Measurements from ENCODE around the gene ANKRD13B. TPM values are rescaled to one million over a fixed set of nuclear protein-coding genes. Genes with fewer than 3 reads are reported as not detected.

Gene ANKRD13B
- total RNA-seq, 1 donor from 2014 or later = 13.8 TPM

GRCh38 chr17:29571486-29571882 is 21.4 kb upstream of the ANKRD13B start:
- TF ChIP-seq, protein P1, sequence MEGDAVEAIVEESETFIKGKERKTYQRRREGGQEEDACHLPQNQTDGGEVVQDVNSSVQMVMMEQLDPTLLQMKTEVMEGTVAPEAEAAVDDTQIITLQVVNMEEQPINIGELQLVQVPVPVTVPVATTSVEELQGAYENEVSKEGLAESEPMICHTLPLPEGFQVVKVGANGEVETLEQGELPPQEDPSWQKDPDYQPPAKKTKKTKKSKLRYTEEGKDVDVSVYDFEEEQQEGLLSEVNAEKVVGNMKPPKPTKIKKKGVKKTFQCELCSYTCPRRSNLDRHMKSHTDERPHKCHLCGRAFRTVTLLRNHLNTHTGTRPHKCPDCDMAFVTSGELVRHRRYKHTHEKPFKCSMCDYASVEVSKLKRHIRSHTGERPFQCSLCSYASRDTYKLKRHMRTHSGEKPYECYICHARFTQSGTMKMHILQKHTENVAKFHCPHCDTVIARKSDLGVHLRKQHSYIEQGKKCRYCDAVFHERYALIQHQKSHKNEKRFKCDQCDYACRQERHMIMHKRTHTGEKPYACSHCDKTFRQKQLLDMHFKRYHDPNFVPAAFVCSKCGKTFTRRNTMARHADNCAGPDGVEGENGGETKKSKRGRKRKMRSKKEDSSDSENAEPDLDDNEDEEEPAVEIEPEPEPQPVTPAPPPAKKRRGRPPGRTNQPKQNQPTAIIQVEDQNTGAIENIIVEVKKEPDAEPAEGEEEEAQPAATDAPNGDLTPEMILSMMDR (IDR thresholded peaks at IDR 0.05; ENCODE audit: insufficient read depth, low read length, poor library complexity, severe bottlenecking) = no peak
- DNase-seq (ENCODE audit: low read depth) = no peak
- peaks cover 7% of the 10 kb centered on the region for H3K36me3 ChIP-seq (ENCODE audit: control insufficient read depth, insufficient read depth, low read length)
- H3K4me3 ChIP-seq (ENCODE audit: low read depth, low read length) = no peak overlapping the region
- no peaks in the 10 kb centered on the region for H3K27me3 ChIP-seq (ENCODE audit: control insufficient read depth, insufficient read depth, low read length)

GRCh38 chr17:29571883-29572681 is 20.9 kb upstream of the ANKRD13B start:
- peaks cover 9% of the 10 kb centered on the region for H3K36me3 ChIP-seq (ENCODE audit: control insufficient read depth, insufficient read depth, low read length)

GRCh38 chr17:29572691-29573557 is 20.0 kb upstream of the ANKRD13B start:
- Histone ChIP-seq H3K4me3 (ENCODE audit: low read depth, low read length) (no peak overlapping the region), H3K36me3 (ENCODE audit: control insufficient read depth, insufficient read depth, low read length) (peaks cover 9% of the 10 kb centered on the region), H3K27me3 (ENCODE audit: control insufficient read depth, insufficient read depth, low read length) (no peaks in the 10 kb centered on the region)
- no peak for DNase-seq (ENCODE audit: low read depth)
- TF ChIP-seq, protein P1 (IDR thresholded peaks at IDR 0.05; ENCODE audit: insufficient read depth, low read length, poor library complexity, severe bottlenecking) = peak; percentile 58

More at GRCh38 chr17:29571883-29572681, 20.9 kb upstream of the ANKRD13B start:
- no peak for DNase-seq (ENCODE audit: low read depth)
- TF ChIP-seq, protein P1 (IDR thresholded peaks at IDR 0.05; ENCODE audit: insufficient read depth, low read length, poor library complexity, severe bottlenecking) = no peak
- Histone ChIP-seq H3K27me3 (ENCODE audit: control insufficient read depth, insufficient read depth, low read length) (no peaks in the 10 kb centered on the region), H3K4me3 (ENCODE audit: low read depth, low read length) (no peak overlapping the region)

GRCh38 chr17:29573558-29573869 is 19.4 kb upstream of the ANKRD13B start:
- Histone ChIP-seq H3K27me3 (ENCODE audit: control insufficient read depth, insufficient read depth, low read length) (no peaks in the 10 kb centered on the region), H3K36me3 (ENCODE audit: control insufficient read depth, insufficient read depth, low read length) (peaks cover 9% of the 10 kb centered on the region), H3K4me3 (ENCODE audit: low read depth, low read length) (no peak overlapping the region)
- no peak for DNase-seq (ENCODE audit: low read depth)
- TF ChIP-seq, protein P1 (IDR thresholded peaks at IDR 0.05; ENCODE audit: insufficient read depth, low read length, poor library complexity, severe bottlenecking) = no peak

DNA sequence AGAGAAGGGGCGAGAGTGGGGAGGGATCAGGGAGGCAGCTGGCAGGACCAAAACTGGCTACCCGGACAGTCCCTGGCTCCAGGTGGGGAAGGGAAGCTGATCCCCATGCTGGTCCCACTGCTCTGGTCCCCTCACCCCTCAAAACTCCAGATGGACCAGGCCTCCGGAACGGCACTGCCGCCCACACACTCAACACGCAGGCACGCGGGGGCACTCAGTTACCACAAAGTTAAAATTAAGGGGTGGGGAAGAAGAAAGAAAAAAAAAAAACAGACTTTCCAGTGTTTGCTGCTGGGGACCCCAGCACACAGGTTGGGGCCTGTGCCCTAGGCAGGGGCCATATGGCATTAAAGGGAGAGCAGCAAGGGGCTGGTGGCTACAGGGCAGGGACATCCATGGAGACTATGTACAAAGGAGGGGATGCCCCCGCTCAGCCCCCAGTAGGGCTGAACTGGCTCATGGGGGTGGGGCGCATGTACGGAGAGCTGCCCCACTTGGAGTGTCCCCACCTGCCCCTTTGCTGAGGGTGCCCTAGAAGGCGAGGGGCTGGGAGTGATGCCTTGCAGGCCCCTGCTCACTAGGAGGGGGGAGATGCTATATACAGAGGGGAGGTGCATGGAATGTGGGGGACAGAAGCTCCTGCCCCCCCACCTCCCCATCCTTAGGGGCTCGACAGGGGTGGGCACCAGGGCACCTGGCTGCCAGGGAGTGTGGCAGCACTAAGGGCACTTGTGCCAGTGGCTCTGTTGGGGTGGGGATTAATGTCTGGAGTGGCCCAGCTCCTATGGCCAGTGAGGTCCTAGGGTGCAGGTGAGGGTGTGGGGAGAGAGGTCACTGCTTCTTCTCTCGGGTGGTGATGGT is 18.8 kb upstream of the ANKRD13B start:
- Histone ChIP-seq H3K4me3 (ENCODE audit: low read depth, low read length) (no peak overlapping the region), H3K36me3 (ENCODE audit: control insufficient read depth, insufficient read depth, low read length) (peaks cover 9% of the 10 kb centered on the region), H3K27me3 (ENCODE audit: control insufficient read depth, insufficient read depth, low read length) (no peaks in the 10 kb centered on the region)
- no peak for DNase-seq (ENCODE audit: low read depth)
- TF ChIP-seq, protein P1 (IDR thresholded peaks at IDR 0.05; ENCODE audit: insufficient read depth, low read length, poor library complexity, severe bottlenecking) = no peak

Data from kidney epithelial cell (primary cell).